HG02763 (cell line): ENCODE measurements around the gene PTPN14.

Experiments used
- ATAC-seq: cut with Tn5 transposase; IDR thresholded peaks from one replicate; pipeline ENCODE4 v1.9.1; 2021; ENCODE audit warnings: mild to moderate bottlenecking, moderate library complexity; ENCODE audit not compliant: unreplicated experiment

The PTPN14 gene

DNA sequence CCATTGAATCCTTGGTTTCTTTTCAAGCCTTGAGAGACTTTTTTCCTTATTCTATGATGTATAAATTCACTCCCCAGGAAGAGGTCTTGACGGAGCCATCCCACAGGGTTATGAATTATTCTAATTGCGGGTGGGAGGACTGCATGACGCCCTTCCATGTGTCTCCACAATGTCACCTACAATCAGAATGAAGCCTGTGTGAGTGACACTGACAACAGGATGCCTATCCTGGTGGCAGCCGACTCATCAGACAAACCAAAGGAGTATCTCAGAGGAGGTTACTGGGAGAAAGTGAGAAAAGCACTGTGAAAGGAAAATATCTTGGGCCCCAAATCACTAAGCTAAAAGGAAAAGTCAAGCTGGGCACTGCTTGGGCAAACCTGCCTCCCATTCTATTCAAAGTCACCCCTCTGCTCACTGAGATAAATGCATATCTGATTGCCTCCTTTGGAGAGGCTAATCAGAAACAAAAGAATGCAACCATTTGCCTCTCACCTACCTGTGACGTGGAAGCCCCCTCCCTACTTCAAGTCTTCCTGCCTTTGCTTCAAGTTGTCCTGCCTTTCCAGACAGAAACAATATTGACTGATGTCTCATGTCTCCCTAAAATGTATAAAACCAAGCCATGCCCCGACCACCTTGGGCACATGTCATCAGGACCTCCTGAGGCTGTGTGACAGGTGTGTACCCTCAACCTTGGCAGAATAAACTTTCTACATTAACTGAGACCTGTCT is 172.0 kb downstream of the PTPN14 start:
- ATAC-seq: no peak

DNA sequence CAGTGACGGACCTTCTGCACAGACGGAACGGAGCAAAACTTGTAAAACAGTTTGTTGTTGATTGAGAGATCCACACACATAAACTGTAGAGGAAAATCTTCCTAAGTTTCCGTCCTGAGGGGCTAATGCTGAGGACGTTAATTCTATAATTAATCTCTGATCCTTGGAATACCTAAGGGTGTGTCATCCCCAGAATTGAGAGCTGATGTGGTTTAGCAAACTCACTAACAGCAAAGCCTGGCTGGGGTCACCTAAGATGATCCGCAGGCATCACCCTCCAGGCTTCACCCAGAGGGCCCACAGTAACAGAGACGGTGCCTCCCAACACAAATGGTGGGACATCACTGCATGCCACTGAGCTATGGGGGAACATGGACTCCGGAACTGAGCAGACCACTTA is 172.9 kb downstream of the PTPN14 start:
- ATAC-seq: no peak

DNA sequence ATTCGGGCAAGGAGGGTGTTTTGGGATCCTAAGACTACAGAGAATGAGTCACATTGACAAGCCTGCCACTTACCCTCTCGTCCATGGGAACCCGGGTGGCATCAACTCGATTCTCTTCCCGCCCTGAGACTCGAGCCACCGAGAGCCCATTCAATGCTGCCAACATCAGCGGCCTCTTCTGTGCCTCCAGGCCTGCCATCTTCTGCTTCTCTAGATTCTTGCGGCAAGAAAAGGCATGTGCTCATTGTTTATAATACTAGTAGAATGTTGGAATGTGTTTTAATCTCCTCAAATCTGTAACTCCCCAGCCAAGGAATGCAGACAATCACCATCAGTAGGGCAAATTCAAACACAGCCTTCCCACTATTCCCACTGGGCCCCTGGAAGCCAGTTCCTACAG is 173.5 kb downstream of the PTPN14 start:
- ATAC-seq: no peak

DNA sequence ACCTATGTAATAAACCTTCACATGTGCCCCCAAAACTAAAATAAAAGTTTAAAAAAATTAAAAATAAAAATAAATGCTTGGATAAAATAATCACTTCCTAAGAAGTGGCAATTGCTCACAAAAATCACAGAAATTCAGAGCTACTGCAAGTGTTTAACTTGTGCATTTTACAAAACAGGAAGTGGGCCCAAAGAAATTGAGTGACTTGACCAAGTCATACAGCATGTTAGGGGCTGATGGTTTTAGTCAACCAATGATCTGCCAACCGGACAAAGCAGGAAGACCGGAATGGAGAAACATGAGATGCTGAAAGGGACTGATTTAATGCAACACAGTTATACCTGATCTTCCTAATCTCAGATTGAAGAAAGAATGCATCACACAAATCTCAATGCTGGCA is 173.9 kb downstream of the PTPN14 start:
- no peak for ATAC-seq

DNA sequence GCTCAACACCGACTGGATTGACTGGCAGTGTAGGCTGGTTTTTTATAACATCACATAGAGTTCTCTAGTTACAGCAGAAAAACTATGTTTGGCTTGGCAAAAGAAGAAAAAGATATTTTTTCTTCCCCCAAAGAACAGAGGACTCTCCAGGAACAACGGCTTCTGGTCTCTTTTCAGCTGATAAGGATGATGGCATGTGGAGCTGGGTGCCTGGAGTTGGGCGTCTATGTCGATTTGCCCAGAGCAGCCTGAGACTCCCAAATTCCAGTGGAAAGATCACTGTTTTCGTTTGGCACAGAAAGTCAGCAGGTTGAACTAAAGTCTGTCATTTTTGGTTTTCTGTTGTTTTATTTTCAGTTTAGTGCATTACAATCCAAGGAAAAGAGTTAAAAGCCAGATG is 179.3 kb downstream of the PTPN14 start:
- no peak for ATAC-seq

DNA sequence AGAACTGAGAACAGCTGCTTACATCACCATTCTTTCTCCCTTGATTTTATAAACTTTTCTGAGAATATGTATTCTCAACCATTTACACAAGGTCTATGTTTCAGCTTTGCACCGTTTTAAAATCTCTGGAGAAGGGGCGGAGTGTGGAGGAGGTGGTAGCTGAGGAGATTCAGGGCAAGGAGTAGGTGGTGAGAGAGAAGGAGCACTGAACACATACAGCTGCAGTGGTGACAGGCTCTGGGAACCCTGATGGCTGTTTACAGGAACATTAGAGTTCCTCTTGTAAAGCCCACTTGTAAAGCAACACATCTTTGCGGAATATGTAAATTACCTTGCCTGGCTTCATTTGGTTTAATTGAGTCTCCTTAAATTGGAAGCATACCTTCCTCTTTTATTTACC is 180.8 kb downstream of the PTPN14 start:
- no peak for ATAC-seq

DNA sequence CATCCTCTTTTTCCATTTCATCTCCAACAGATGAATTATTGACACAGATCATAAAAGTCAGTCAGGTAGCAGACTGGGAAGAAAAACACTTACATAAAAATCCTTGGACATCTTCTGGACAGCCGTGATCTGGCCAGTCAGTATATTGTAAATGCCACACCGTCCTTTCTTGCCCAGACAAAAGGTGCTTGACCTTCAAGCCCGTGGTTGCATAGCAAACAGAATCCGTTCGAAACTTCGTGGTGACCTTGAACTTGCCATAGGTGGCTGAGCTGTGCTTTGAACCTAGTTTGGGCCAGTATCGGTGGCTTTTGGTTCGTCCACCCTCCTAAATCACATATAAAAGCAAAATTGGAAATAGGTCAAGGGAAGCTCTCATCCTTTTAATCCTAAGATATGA is 182.0 kb downstream of the PTPN14 start:
- ATAC-seq: no peak

DNA sequence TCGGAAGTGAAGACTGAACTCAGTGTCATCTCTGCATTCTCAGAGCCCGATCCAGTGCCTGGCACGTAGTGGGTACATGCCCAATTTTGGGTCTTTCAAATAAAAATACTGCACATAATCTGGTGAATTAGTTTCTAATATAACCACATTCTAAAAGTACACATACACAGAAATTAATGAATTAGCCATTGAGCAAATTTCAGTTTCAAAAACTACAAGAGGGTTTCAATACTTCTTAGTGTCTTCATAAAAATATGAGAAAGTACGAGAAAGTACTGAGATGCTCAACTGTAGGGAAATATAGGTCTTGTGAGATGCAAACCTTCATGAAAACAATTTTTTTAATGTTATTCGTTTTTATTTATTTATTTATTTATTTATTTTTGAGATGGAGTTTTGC is 183.6 kb downstream of the PTPN14 start:
- ATAC-seq: no peak

DNA sequence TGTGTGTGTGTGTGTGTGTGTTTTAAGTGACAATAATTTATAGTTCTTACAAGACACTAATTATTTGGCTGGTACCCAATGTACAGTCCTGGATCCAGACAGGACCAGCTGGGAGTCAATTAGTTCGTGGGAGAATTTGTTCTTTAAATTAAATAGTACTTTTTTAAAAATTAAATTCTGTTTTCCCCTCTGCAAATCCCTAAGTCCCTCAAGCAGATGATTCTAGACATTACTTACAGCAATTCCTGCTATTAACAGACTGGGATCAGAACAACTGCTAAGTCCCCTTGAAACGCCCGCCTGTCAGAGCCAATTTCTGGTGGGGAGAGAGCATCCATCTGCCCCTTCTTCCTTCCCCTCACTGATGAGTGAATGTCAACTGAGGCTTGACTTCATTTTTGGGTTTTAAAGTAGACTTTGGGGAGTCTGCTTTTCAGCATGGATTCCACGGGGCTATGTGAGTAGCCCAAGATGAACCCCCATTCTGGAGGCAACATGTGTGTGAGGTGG is 186.6 kb downstream of the PTPN14 start:
- no peak for ATAC-seq

DNA sequence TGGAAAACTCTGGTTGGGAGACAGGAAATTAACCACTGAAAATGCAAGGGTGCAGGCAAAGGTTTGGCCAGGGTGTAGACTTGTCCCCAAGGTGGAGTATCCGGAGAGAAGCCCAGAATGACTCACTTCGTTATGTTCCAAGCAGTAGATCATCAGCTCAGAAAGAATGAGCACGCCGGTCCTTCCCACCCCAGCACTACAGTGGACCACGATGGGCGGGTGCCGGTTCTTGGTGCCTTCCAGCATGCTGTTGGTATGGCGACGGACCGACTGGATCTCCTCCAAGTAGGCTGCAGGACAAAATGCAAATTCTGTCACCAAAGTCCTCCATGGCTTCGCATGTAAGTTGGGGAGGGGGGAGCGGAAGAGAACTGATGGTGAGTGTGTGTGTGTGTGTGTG is 187.0 kb downstream of the PTPN14 start:
- no peak for ATAC-seq

DNA sequence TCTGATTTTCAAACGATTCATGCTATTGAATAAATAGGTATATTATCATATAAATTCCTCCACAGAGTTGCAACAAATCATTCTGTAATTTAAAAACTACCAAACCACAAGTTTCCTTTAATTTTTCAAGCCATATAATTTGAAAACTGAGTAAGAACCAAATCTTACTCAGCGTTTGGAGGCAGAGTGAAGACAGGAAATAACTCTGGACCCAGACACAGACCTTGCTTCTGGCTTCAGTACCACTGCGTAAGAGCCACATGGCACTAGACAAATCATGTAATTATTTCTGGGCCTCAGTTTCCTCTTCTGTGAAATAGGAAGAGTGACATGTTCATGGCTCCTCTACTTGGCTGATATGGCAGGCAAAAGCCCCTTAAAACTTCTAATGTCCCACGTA is 188.0 kb downstream of the PTPN14 start:
- ATAC-seq: no peak

DNA sequence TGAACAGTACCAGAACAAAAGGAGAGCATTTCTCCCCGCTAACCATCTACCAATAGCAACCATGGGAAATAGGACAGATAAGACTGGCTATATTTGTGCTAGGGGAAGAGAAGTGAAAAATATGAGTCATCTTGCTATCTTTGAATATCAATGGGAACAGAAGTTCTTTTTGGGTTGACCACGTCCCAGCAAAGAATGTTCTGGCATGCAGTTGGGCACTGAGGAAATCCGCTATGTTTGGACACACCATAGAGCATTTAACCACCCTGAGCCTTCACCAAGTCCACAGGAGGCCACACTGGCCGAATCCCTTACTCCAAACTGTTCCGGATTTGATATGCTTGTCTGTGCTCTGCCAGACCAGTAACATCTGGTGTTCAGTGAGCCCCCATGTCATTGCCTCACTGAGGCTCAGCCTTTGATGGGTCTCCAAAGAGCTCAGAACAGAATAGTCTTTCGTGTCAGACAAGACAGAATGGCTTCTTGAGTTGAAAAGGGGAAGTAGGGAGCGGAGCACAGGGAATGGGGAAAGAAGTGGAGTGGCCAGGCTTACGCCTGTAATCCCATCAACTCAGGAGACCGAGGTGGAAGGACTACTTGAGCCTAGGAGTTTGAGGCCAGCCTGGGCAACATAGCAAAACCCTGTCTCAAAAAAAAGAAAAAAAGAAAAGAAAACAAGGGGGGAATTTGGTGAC is 189.1 kb downstream of the PTPN14 start:
- no peak for ATAC-seq

DNA sequence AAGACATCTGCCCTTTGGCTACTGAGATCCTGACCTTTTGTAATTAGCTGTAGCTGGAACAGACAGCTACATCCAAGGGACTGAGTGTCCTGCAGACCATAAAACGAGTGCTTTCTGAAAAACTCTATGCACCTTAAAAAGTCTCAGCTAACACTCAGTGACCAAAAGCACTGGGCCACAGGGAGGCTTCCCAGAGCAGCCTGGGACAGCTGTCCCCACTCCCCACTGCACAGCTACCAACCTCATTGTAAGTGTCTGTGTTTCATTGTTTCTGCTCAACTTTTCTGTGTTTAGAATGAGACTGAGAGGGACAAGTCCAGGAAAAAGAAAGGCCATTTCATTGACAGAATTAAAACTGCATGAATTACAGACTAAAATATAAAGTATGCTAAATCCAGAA is 189.8 kb downstream of the PTPN14 start:
- ATAC-seq: no peak

DNA sequence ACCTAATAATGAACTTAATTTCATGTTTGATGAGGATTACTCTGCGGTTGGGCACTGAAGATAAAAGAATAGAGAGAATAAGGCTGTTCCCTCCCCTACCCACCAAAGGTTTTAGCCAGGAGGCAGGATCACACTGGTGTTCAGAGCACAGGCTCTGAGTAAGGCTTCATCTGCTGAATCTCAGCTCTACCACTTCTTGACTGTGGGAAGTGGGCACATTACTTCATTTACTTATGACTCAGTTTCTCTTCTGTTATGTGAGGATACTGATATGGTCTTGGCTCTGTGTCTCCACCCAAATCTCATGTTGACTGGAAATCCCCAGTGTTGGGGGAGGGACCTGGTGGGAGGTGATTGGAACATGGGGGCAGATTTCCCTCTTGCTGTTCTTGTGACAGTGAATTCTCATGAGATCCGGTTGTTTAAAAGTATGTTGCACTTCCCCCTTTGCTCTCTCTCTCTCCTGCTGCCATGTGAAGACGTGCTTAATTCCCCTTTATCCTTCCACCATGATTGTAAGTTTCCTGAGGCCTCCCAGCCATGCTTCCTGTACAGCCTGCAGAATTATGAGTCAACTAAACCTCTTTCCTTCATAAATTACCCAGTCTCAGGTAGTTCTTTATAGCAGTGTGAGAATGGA is 190.8 kb downstream of the PTPN14 start:
- no peak for ATAC-seq

DNA sequence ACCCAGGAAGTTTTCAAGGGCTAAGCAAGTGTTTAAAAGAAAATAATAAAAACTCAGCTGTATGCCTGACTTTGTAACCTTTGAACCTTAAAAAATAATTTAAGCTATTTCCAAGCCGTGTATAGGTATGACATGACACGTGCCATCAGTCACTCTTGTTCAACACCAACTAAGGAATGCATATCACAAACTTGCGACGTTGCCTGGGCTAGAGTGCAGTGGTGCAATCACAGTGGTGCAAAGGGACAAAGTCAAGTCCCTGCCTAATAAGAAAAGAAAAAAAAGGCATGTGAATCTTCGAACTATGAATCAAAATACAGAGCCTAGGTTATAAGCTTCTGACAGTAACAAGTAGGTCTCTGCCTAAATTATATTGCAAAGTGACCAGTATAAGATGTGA is 191.3 kb downstream of the PTPN14 start:
- ATAC-seq: no peak

DNA sequence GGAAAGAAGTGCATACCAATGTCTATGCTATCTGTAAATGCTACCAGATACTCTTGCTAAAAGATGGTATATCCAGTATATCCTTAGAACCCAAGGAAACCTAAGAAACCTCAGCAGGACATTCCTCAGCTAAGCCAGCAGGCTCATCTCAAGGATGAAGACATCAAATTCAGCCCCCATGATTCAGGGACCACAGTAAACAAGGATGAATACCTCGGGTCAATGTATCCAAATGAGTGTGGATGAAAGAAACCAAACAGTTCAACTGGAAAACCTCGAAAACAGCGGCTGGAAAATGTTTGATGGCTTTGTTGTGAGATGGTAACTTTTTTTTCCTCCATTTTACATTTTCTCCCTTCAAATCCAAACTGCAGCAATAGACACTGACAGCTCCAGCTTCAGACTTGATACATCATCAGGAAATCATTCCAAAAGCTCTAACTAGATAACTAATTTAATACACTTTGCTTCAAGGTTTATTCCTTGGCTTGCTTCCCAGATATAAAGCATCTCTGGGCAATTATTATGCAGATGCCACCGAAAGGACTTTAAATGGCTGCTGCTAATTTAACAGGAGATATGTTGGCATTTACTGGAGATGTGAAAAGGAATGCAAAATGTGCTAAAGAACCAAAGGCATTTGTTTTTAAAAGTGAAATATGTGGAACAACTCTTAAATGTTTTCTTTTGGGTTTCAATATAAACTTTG is 196.8 kb downstream of the PTPN14 start:
- no peak for ATAC-seq

DNA sequence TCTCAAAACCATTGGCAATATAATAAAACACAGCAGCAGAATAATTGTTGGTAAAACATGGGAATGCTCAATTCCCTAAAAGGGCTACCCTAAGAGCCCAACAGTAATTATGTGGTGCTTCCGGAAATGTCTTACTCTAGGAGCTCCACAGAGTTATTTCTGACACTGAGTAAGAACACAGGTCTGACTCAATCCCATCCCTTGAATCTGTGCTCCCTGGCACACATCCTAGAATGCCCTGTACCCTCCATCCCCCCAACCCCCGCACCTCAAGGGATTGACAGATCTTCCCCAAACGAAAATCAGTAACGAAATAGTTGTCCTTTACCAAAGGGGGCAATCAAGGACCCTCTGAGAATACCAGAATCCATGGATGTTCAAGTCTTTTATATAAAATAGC is 198.6 kb downstream of the PTPN14 start:
- no peak for ATAC-seq

DNA sequence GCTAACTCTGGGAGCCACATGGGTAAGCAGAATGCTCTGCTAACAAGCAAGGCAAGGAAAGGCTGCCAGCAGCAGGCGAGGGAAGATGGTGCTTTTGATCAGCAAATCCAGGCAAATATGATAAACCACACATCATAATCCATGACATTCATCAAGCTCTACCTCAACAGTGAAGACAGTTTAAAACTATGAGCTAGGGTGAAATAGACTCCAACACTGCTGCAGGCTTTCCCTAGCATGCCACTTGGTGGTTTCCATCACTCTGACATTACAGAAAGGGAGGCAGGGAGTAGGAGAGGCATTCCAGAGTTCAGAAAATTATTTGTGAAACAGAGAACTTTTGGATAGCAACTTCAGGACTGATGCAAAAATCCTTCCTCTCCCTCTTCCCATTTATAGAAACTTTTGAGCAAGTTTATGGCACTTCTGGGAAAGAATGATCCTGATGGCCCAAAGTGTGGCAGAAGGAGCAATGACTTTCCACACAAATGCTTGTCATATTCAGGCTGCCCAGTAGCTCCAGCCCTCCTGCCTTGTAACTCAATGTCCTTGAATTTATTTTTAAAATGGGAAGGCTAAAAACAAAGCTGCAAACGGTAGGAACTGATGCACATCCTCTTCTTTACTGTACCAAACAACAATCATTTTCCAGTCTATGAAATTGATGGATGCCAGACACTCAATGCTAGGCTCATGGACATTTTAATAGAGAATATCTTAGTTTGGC is 199.7 kb downstream of the PTPN14 start:
- ATAC-seq: no peak

DNA sequence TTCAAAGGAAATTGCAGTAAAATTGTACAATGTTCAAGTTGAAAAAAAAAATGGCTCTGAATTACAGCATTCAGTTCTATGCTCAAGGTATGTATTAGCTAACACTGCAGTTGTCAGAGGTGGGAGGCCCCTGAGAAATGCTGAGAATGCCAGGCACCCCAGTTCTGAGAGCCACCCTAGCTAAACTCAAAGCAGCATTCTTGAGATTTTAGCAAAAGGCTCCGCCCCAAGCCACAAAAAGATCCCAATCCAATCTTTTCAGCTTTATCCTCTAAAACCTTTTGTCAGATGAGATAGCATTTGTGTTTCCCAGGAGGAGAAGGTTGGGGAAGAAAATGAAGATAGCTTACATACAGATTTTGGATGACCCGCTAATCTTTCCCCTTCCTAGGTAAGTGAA is 201.6 kb downstream of the PTPN14 start:
- no peak for ATAC-seq

DNA sequence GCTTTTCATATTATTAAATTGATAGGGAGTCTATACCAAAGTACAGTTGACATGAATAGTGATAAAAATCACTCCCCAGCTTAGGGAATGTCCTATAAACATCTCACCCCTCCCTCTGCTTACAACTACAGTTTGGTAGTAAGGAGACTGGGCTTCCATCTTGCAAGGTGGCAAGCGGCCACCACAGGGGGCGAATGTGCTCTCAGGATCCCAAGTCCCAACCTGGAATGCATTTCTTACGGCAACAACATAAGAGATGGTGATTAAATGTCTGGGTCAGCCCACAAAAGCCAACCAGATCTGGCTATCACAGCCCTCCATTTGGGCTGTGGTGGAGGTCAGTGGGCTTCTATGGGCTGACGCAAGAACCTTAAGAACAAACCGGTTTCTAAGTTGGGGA is 202.4 kb downstream of the PTPN14 start:
- no peak for ATAC-seq

DNA sequence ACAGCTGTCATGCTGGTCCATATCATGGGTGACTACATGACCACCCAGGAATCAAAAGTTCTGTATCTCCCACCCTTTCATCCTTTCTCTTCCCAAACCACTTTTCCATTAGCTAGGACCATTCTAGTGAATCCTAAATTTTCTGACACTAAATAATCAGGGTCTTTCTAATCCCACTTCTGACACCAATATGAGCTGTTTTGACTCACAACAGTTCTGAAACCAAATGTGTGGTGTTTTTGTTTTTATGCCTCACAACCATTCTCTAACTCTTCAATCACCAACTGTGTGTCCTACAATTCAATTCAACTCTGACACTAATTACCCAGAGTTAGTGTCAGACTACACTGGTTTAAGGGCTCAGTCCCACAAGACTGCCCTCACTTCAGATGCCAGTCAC is 206.5 kb downstream of the PTPN14 start:
- no peak for ATAC-seq
